ENCODE results near the gene TSEN54.

TSEN54 gene

DNA sequence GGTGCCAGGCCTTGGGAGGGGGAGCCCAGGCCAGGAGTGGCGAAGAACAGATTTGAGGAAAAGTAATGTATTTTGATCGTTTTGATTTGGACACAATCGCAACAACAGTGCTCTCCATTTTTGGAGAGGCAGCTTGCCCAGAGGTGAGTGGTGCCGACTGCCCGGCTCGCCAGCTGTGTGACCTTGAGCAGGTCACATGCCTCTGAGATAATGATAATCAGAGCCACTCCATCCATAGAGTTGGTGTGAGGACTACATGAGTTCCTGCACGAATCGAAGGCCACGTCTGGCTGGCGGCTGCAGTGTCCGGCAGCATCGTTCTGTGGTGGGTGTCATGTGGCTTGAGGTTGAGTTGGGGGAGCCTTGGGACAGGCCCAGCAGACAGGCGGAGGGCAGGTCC is 29.9 kb downstream of the TSEN54 start:
- DNase-seq: no peak

- DNase-seq: no peak
These were observed 30.8 kb downstream of the TSEN54 start for GRCh38 chr17:75547091-75547490.

DNA sequence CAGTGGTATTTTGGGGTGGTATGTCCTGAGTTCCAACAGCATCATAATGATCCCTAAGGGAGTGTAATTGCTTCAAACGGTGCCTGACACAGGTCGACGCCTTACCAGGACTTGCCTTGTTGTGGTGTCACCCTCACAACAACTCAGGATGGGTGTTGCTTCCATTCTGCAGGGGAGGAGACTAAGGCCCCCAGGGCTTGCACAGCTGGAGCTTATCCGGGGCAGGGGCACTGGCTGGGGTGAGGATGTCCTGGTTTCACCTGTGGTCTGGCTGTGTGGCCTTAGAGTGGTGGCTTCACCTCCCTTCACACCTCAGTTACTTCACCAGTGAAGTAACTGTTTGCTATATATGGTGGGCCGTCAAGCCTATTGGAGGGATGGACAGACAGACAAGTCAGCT is 32.5 kb downstream of the TSEN54 start:
- no peak for DNase-seq

GRCh38 chr17:75549246-75550138 is 33.2 kb downstream of the TSEN54 start:
- no peak for DNase-seq

DNA sequence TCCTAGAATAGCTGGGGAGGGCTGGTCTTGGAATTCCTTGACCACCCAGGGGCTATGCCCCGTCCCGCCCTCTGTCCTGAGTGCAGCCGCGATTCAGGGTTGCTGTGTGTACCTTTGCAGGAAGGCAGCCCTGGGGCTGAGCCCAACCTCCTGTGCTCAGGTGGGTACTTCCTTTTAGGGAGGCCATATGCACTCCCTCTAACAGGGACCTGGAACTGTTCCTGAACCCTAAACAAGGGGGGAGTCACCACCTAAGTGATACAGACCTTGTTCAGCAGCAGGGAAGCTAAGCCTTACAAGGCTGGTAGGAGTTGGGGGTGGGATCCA is 33.8 kb downstream of the TSEN54 start:
- no peak for DNase-seq

- no peak for DNase-seq
These were observed 34.9 kb downstream of the TSEN54 start for GRCh38 chr17:75551266-75551665.

- no peak for DNase-seq
These were observed 36.3 kb downstream of the TSEN54 start for GRCh38 chr17:75552425-75553294.

DNA sequence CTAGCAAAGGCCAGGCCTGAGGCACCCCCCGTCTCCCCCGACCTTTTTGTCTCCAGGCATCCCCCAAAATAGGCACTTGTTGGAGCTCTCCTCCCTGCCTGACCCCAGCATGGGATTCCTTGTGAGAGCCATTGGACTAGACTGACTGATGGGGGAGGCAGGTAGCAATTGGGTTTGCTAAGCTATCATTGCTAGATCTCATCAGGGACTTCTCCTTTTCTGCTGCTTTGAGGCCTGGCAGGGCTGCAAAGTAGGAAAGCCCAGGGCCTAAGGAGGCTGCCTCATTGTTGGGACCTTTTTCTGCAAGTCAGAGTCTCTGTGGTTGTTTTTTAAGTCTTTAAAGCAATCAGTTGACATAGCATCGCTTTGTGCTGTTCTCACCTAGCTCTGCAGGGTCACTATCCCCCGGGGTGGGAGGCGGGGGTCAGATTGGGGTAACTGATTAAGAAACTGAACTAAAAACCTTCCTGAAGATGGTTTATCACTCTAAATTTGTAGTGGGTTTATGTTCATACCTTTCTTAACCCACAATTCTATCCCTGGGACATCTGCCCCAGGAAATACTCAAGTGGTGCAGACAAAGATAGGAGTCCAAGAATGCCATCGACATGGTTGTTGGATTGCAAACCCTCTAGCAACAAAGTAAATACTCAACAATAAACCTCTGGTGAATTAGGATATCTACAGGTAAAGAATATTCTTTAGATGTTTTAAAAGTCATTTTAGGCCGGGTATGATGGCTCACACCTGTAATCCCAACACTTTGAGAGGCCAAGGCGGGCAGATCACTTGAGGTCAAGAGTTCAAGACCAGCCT is 37.2 kb downstream of the TSEN54 start:
- DNase-seq: no peak

- no peak for DNase-seq
These were observed 39.4 kb downstream of the TSEN54 start for GRCh38 chr17:75555679-75556153.

DNA sequence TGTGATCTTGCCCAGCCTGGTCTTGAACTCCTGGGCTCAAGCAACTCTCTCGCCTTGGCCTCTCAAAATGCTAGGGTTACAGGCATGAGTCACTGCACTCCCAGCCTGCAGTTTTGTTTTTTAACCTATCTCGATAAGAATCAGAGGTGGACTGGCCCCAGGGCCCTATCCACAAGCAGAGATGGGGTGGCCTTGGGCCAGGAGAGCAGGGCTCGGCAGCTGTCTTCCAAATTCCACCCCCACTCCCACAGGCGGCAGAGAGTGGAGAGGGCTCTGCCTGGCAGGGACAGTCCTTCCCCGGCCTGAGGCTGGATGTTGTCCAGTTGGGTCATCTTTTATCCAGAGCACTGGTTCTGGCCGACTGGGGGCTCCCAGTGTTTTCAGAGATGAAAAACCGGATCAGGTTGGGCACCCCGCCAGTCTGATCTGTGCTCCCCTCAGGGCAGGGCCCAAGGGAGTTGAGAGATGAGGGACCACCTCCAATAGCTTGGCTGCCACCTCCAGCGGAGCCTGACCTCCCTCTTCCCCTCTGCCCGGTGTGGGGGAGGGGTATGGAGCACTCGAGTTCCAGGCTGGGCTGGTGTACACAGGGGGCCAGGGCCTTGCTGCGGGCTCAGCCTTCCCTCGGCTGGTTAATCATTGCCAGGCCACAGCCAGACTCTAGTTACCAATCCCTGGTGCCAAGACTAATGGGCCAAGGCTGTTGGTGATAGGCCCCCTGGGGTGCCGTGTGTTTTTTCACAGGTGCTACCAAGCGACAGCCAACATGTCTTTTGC is 40.9 kb downstream of the TSEN54 start:
- DNase-seq: no peak

DNA sequence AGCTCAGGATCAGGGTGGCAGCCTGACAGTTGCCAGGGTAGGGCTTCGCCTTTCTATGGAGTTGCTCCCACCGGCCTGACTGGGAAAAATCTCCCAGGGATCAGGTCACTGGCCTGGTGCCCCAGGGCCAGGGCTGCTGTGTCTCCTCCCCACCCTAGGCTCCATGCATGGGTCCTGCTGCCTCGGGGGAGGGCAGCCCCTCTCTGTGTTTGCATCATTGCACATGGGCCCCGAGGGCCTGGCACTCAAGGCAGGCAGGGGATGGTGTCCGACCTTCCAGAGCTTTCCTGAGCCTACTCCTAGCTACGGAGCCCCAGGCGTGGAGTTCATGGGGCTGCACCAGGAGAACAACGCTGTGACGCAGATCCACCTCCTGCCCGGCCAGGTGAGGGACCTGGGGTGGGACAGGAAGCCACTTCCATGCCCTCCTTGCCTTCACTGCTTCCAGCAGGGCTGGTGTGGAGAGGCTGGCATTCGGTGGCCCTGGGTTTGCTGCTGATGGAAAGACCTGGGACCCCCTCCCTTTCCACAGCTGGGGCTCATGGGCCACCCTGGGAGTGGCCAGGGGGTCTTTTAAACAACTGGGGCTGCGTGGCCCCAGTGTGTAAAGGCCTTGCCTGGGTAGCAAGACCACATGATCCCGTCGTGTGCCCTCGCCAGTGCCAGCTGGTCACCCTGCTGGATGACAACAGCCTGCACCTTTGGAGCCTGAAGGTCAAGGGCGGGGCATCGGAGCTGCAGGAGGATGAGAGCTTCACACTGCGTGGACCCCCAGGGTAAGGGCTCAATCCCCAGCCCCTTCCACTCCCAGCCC is 41.7 kb downstream of the TSEN54 start:
- no peak for DNase-seq

DNA sequence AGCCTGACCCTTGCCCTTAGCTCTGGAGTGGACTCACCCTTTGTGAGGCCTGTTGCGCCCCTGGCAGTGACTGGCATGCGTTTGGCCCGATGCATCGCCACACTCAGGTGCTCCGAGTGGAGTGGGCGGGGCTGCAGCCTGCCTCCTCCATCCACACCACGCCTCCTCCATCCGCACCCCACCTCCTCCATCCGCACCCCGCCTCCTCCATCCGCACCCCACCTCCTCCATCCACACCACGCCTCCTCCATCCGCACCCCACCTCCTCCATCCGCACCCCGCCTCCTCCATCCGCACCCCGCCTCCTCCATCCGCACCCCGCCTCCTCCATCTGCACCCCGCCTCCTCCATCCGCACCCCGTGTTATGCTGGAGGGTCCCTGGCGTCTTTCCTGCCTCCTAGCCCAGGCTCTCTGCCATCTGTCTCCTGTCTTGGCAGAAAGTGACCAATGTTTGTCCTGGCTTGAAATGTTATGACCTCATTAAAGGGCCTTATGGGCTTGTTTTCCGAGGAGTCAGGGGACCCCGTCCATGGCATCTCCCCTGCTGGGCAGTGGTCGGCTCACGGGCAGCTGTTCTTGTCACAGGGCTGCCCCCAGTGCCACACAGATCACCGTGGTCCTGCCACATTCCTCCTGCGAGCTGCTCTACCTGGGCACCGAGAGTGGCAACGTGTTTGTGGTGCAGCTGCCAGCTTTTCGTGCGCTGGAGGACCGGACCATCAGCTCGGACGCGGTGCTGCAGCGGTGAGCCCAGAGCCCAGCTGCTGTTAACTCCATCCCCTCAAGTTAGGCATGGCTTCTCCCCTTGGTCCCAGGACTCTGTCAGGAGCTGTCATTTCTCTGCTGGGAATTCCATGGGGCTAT is 42.6 kb downstream of the TSEN54 start:
- no peak for DNase-seq

- DNase-seq: no peak
These were observed 43.7 kb downstream of the TSEN54 start for GRCh38 chr17:75559958-75560533.

- DNase-seq: no peak
These were observed 45.7 kb downstream of the TSEN54 start for GRCh38 chr17:75561927-75562603.

- no peak for DNase-seq
These were observed 46.9 kb downstream of the TSEN54 start for GRCh38 chr17:75563063-75563758.

DNA sequence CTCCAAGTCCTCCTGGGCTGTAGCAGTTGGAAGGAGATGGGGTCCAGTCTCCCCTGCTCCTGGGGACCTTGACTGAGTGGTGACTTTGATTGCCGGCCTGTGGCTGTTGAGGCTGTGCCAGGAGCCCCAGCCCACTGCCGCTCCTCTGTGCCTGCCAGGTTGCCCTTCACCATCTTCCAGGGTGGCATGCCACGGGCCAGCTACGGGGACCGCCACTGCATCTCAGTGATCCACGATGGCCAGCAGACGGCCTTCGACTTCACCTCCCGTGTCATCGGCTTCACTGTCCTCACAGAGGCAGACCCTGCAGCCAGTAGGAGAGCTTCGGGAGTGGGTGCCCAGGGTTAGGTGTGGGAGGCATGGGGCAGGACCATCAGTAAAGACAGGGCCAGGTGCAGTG is 47.9 kb downstream of the TSEN54 start:
- no peak for DNase-seq

- DNase-seq: no peak
These were observed 48.7 kb downstream of the TSEN54 start for GRCh38 chr17:75565066-75565465.

DNA sequence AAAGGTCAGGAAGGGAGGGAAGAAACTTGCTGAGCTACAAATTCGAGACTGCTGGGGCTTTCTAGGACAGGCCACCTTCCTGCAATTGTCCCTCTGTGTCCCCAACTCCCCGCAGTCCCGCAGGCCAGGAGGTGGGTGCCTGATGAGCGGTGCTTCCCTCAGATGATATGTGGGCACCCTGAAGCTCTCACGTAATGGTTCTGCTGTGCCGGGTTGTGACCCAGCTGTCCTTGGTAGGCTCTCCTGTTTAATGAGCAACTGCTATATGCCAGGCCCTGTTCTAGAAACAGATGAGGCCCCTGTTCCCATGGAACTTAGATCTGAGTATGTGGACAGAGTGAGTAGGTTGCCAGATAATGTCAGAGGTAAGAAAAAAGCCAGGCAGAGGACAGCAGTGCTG is 49.3 kb downstream of the TSEN54 start:
- DNase-seq: no peak

GRCh38 chr17:75566416-75566815 is 50.1 kb downstream of the TSEN54 start:
- DNase-seq: no peak
